AG04449 (cell line): ENCODE measurements around the gene TRIM63.
A peak's percentile ranks its signal among the peaks of the same experiment; 100 is the strongest.

ENCODE experiments used
- CTCF ChIA-PET: fragments of 350-600 bp; formaldehyde crosslinking; extraction: SDS; loops from one replicate; lab custom pipeline; 2021; ENCODE audit warnings: antibody characterized with exemption; lab: Yijun Ruan, JAX
- POLR2A ChIA-PET: fragments of 400-600, 350-600 bp; formaldehyde crosslinking; extraction: SDS; loops from one replicate; lab custom pipeline; 2020; ENCODE audit warnings: antibody characterized with exemption, inconsistent platforms; lab: Yijun Ruan, JAX
- DNase-seq: peaks from one replicate; pipeline ENCODE4 v3.0.0-alpha.2; 2010; ENCODE audit warnings: low read depth, low spot score
- H3K4me3 ChIP-seq: 2 replicates; pipeline ENCODE4 v1.5.1; 2011; ENCODE audit warnings: low read depth, mild to moderate bottlenecking, control low read depth, low read length
- TF ChIP-seq, protein P1 (sequence below): IDR thresholded peaks from one replicate; pipeline ENCODE4 v1.5.1; 2011; ENCODE audit warnings: mild to moderate bottlenecking, moderate library complexity, low read length, control low read depth, inconsistent platforms; ENCODE audit not compliant: insufficient read depth; ENCODE audit errors: missing control alignments

Gene TRIM63

DNA sequence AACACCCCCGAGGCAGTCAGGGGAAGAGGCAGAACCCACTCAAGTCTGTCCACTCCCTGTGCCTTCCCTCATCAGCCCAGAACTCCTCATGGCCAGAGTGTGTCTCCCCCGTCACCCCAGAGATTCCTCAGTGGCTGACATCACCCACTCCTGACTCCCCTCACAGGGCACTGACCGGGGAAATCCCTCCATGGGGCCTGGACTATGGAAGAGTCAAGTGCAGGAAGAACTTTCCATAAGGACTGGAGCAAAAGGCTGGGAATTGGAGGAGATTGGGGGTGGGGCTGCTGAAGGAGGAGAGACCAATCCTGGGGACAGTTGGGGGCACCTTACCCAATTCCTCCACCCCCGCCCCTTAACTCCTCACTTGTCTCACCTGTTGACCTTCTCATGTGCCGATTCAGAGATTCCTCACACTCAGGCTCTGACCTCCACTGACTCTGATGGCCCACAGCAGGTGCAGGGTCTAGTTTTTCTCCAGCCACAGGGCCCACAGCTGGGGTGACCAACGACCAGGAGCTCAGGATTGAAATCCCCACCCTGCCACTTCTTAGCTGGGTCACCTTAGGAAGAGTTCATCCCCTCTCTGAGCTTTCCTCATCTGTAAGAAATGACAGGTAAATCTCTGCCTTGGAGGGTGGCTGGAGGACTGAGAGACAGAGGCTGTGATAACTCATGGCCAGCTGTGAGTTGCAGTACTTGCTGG, 46.3 kb downstream of the TRIM63 start:
- CTCF ChIA-PET: interaction anchor here (1.1 to 8.6 kb wide), 5 partner anchors 14 to 147 kb away, joined by 3 to 69 read pairs (median 8); no protein-coding TSS in a partner anchor
- DNase-seq: no peak
- peak overlapping the region; percentile 65 for H3K4me3 ChIP-seq
- TF ChIP-seq, protein P1, sequence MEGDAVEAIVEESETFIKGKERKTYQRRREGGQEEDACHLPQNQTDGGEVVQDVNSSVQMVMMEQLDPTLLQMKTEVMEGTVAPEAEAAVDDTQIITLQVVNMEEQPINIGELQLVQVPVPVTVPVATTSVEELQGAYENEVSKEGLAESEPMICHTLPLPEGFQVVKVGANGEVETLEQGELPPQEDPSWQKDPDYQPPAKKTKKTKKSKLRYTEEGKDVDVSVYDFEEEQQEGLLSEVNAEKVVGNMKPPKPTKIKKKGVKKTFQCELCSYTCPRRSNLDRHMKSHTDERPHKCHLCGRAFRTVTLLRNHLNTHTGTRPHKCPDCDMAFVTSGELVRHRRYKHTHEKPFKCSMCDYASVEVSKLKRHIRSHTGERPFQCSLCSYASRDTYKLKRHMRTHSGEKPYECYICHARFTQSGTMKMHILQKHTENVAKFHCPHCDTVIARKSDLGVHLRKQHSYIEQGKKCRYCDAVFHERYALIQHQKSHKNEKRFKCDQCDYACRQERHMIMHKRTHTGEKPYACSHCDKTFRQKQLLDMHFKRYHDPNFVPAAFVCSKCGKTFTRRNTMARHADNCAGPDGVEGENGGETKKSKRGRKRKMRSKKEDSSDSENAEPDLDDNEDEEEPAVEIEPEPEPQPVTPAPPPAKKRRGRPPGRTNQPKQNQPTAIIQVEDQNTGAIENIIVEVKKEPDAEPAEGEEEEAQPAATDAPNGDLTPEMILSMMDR: no peak
- POLR2A ChIA-PET: interaction anchor here (0.9 to 1.3 kb wide), 2 partner anchors 9 to 126 kb away, joined by 4 to 5 read pairs; no protein-coding TSS in a partner anchor

DNA sequence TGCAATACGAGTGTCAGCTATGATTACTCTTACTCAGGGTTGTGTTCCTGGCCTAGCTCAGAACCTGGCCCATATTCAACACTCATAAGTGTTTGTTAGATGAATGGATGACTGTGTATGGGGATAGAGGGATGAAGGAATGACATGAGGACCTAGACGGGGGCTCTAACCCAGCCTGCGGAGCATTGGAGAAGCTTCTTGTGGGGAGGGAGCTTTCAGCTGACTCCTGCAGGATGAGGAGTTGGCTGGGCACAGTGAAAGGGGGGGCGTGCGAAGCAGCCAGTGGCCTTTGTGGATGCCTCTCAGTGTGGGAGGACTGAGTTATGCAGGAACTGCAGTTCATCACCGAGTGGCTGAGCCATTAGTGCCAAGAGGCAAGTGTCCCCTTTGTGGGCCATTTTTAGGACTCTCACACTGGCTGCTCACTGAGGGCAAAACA, 47.1 kb downstream of the TRIM63 start:
- no peak overlapping the region; the same call in 1 of the 2 replicates for H3K4me3 ChIP-seq
- ChIA-PET POLR2A (interaction anchor here (0.8 to 1.3 kb wide), 3 partner anchors 9 to 31 kb away, joined by 4 to 5 read pairs (median 5); no protein-coding TSS in a partner anchor), CTCF (interaction anchor here (0.7 to 8.6 kb wide), 8 partner anchors 9 to 125 kb away, joined by 3 to 69 read pairs (median 6); partner anchors contain the start of gene PAFAH2)
- no peak for DNase-seq
- TF ChIP-seq, protein P1: no peak

DNA sequence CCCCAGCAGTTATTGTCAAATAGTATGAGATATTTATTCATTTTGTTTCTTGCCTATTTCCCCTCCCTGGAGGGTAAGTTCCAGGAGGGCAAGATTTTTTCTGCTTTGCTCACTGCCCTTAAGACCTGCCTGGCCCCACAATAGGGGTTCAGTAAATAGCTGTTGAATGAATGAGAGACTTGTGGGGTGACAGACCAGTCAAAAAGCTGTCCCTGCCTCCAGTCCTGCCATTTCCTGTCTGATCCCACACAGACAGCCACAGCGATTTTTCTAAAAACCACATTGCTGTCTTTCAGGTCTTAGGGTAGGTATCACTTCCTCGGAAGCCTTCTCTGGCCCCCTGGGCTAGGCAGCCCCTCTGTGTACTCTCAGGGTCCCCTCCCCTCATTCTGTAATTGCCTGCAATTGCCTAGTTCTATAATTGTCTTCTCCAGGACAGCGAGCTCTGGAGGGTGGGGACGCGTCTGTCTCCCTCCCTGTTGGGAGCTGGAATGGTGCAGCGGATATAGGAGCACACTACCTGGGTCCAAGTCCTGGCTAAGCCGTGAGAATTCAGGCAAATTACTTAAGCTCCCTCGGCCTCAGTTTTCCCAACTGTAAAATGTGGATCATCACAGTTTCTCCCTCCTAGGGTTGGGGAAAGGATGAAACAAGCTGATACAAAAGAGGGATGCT, 47.7 kb downstream of the TRIM63 start:
- ChIA-PET CTCF (interaction anchor here (0.7 to 8.6 kb wide), 9 partner anchors 10 to 124 kb away, joined by 3 to 69 read pairs (median 5); partner anchors contain the start of gene PAFAH2), POLR2A (interaction anchor here (0.8 to 1.1 kb wide), 3 partner anchors 9 to 128 kb away, joined by 3 to 5 read pairs (median 4); no protein-coding TSS in a partner anchor)
- peak; percentile 54 for DNase-seq
- H3K4me3 ChIP-seq: no peak overlapping the region; the same call in 1 of the 2 replicates
- TF ChIP-seq, protein P1: no peak

DNA sequence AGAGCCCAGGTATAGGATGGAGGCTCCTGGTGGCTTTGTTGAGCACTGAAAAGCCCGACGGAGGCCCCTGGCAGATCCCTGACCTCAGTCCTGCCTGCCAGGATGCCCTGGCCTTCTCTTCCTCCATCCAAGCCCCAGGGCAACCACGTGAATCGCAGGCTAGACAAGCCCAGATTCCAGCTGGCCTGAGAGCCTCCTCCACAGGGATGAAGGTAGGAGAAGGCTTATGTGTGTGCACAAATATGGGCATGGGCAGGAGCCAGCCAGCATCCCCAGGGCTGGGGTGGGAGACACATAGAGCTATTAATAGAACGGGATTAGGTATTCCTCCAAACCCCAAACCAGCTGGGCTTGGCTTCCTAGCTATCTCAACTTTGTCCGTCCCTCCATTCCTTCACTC, 49.8 kb downstream of the TRIM63 start:
- CTCF ChIA-PET: interaction anchor here (0.9 to 8.6 kb wide), 7 partner anchors 12 to 122 kb away, joined by 3 to 69 read pairs (median 11); partner anchors contain the start of gene PAFAH2
- TF ChIP-seq, protein P1: no peak
- no peak overlapping the region for H3K4me3 ChIP-seq
- DNase-seq: peak; percentile 74
- POLR2A ChIA-PET: interaction anchor here (0.6 kb wide), 1 partner anchor 12 kb away, joined by 3 read pairs; no protein-coding TSS in a partner anchor

DNA sequence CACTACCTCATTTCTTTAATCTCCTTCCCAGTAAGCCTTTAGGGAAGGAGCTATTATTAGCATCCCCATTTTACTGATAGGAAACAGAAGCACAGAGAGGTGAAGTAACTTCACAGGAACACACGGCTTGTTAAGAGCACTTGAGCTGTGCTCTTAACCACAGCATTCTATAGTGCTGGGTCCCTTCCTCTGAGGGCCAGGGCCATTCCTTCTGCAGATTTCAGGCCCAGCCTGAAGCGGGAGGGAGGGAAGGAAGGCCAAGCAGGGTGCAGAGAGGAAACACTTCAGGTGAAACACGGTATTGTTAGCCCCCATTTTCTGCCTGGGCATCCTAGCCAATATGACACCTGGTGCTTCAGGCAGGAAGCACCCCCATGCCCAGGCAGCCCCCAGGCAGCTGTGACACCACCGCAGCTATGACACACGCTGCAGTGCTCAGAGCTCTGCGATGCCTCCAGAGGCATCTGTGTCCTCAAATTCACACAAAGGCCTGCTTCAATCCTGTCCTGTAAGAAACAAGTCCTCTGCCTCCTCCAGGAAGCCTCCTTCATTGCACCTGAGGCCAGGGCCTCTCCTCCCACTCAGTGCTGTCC, 50.4 kb downstream of the TRIM63 start:
- CTCF ChIA-PET: interaction anchor here (0.7 to 8.6 kb wide), 7 partner anchors 13 to 122 kb away, joined by 3 to 69 read pairs (median 11); partner anchors contain the start of gene PAFAH2
- H3K4me3 ChIP-seq: no peak overlapping the region
- DNase-seq: no peak
- POLR2A ChIA-PET: interaction anchor here (0.5 kb wide), 1 partner anchor 122 kb away, joined by 5 read pairs; no protein-coding TSS in a partner anchor
- TF ChIP-seq, protein P1: no peak
